ENCODE results near the gene FAM210B.

- TF ChIP-seq ESRRG (CRISPR knock-in tag; IDR thresholded peaks at IDR 0.05) (no peak), PATZ1 (CRISPR knock-in tag; IDR thresholded peaks at IDR 0.05; ENCODE audit: borderline replicate concordance) (no peak), CSDC2 (CRISPR knock-in tag; IDR thresholded peaks at IDR 0.05) (no peak), CREB5 (CRISPR knock-in tag; IDR thresholded peaks at IDR 0.05; ENCODE audit: low read depth) (no peak), TCF4 (CRISPR knock-in tag; IDR thresholded peaks at IDR 0.05; ENCODE audit: borderline replicate concordance) (no peak), GLIS3 (CRISPR knock-in tag; IDR thresholded peaks at IDR 0.05) (no peak), ARNTL (CRISPR knock-in tag; IDR thresholded peaks at IDR 0.05; ENCODE audit: borderline replicate concordance, low read depth) (no peak)
Observed at GRCh38 chr20:56391037-56391436, 32.3 kb downstream of the FAM210B start.
